Fibroblast of skin of right quadriceps (primary cell): ENCODE measurements around the gene FBXL7.
A peak's percentile ranks its signal among the peaks of the same experiment; 100 is the strongest.

Experiments used
- DNase-seq: peaks from one replicate; pipeline ENCODE4 v3.0.0-alpha.2; 2013

The FBXL7 gene

DNA sequence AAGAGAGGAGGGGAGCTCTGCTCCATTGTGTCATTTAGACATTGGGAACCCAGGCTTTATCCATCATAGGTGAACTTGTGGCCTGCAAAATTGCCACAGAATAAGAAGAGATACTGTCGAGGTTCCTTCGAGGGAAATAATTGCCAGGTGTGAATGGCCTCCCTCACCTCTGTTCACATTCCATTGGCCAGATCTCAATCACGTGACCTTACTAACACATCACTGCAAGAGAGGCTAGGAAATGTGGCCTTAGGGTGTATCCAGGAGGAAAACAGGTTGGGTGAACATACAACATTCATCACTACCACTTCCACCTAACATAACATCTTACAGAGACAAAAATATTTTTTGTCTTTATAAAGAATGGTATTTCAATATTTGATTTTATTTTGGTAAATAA, 182.1 kb downstream of the FBXL7 start:
- no peak for DNase-seq

DNA sequence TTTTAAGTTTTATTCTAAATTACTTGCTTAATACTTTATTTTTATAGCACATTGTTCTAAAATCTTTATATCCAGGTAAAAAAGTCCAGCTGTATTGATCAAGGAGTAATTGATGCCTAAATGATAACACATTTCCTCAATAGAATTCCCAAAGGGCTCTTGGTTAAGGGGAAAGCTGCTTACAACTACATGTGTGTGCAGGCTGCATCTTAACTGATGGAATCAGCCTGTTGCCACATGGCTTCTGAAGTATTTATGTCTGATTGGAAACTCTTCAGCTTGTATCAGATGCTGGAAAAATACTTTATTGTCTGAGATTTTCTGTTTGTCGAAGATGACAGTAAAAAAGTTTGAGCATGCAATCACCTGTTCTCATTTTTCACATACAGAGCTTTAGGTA, 182.6 kb downstream of the FBXL7 start:
- DNase-seq, result no peak

DNA sequence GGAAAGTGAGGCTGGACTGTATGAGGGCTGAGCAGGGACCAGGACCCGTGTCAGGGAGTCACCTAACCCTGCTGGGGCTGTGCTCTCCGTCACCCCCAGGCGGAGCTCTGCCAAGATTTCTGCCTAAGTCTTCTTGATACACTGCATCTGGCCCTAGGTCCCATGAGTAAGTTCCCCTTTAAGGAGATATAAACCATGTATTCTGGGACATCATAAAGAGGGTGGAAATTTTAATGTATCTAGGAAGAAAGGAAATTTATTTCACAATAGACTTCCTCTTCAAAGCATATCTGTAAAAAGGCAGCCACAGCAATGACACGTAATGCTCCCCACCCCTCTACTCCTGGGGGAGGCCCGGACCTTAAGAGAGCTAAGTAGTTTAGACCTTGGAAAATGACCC, 183.4 kb downstream of the FBXL7 start:
- no peak for DNase-seq

DNA sequence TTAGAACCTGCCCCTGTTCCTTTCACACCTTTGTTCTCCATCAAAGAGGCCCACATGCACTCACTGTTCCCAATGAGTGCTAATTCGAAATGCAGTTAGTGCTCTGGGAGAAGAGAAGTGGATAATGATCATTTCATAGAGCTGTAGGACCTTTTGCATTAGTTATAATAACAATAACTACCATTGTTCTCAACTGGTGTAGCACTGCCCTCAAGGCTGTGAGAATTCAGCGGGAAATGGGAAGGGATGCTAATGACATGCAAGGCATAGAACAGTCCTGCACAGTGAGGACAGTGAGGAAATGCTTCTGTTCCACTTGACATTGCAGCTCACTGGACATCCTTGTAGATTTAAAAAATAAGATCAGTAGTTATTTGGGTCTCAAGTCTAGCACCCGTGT, 187.4 kb downstream of the FBXL7 start:
- no peak for DNase-seq

DNA sequence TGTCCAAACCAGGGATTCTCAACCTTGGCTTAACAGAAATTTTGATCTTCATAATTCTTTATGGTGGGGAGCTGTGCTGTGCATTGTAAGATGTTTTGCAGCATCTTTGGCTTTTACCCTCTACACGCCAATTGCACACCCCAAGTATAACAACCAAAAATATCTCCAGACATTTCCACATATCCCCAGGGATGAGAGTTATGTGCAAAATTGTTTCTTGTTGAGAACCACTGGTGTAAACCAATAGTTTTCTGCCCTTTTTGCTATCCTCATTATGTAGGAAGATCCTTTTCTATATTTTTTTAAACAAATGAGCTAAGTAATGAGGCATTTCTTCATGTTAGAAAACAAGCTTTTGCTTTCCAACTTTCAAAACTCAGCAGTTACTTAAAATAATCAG, 189.9 kb downstream of the FBXL7 start:
- no peak for DNase-seq

DNA sequence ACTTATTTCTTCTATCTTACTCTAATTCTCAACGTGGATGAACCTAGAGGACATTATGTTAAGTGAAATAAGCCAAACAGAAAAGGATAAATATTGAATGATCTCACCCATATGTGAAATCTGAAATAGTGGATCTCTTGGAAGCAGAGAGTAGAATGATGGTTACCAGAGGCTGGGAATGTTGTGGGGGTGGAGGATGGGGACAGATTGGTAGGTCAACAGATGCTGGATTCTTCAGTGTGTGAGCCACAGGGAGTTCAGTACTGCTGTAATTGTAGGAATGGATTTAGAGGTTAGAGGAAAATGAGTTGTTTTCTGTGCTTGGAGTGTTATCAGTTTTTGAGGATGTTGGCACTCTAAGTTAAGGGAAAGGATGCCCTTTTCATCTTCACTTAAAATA, 190.6 kb downstream of the FBXL7 start:
- peak; percentile 66 for DNase-seq

DNA sequence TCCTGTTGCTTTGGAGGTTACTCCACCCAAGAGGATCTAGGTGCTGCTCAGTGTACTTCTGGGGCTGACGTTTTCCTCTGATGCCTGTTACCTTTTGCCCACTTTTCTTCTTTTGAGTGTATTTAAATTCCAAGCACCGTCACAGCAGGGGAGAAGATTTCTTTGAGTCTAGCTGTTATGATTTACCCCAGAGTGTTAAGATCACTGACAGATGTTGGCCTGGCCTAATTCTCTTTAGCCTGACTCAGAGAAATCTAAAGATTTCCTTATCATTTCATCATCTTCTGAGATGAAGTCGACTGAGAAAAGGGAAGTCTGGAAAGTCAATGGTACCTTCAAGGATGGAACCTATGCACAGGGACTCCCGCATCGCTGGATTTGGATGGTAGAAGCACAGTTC, 191.5 kb downstream of the FBXL7 start:
- peak; percentile 87 for DNase-seq

DNA sequence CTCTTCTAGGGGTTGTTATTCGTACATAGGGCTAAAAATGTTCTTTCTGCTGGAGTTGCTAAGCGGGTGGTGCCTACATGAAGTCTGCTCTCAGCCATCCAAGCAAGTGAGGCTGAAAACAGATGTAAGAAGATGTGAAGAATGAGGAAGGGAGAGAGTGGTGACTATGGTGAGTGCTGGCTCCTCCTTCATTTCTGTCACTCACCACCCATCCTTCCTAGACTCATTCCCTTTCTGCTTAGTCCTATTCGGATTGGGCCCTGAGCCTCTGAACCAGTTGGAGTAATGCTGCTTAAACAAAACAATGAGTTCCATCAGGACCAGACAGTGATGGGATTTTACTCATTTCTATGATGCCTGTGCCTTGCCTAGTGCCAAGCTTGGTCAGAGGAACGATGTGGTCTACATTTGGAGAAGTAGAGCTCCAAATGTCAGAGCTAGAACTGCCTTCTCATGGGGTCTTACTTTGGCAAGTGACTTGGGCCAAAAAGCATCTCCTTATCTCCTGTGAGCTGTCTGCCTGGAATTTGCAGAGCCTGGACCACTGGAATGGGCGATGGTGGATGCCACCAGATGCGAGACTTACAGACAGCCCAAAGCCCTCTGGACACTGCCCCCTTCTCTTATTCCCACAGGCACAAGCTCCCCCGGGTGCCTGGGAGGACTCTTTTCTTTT, 192.9 kb downstream of the FBXL7 start:
- peak; percentile 32 for DNase-seq

DNA sequence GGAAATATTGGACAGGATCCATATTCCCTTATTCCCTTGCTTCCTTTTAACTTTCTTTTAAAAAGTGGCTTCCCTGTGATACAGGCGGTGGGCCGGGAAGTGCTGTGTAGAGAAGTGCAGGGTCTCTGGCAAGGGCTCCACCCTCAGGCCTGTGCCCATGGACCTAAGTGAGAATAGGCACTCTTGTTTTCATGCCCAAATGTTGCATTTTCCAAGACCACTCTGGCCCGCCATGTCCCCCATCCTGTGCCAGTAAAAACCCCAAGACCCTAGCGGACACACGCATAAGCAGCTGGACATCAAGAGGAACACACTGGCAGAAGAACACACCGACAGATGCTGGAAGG, 193.4 kb downstream of the FBXL7 start:
- no peak for DNase-seq

DNA sequence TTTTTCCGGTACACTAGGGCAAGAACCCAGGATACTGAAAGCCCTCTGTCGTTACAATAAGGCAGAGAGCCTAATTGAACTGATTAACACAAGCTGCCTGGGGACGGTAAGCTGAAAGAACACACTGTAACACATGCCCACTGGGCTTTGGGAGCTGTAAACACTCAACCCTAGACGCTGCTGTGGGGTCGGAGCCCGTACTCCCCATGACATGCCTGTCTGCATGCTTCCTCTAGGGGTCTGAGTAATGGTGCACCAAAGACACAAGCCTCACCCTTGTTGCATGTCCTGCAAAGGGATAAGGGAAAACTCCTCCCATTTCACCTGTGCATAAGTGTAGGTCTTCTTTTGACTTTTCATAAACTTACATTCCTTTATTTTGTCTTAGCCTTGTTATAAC, 194.0 kb downstream of the FBXL7 start:
- DNase-seq, result no peak

DNA sequence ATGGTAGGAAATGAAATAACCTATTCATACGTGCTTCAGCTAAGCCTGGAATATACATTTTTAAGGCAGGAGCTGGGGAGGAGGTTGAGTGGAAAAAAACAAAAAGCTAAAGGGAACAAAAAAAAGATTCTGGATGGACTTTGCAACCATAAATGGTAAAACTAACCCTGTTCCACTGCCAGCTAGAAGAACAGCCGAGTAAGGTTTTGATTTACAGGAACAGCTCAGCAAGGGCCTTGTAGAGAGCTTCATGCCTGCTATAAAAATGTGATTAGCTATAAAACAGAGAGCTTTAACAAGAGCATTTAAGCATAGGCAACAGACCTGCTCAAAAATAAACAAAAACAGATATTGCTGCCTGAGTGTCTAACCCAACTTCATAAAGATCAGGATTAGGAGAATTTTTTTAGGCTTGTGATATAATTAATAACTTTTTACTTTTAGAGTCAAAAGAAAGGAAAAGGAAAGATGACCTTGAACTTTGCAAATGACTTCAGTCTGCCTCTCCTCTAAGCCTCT, 194.8 kb downstream of the FBXL7 start:
- DNase-seq, result peak; percentile 80

DNA sequence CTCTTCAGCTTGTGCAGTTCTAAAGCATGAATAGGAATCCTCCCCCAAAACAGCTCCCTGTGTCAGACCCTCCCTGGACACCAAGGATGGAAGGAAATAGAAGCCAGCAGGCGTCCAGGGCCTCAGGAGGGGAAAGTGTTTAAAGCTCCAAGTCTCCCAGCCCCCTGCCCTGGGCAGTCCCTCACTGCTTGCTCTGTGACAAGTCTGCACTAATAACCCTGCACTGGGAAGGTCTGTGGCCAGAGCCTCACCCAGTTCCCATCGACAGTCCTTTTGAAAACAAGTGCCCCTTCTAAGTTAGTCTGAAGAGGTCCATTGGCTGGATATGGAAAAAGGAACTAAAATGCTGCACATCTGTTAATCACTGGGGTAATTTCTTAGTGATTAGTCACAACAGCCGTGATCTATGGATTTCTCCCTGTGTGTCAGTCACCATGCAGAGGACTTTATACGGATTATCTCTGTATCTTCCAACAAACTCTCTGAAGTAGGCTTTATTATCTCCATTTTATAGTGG, 195.3 kb downstream of the FBXL7 start:
- peak; percentile 78 for DNase-seq

DNA sequence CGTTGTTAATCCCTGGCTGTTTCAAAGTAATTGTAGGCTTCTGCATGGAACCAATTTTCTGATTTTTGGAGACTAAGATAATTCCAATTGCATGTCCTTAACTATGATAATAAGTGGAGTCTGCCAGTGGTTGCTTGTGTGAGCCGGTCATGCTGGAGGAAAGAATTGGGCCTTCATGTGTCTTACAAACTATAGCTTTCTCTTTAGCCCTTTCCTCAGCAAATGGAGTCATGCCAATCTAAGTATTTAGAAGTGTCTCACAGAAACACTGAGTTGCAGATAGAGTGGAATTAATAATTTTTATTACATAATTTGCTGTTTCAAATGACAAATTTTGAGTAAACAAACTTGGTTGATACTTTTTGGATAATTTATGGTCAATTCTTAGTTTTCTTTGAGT, 200.4 kb downstream of the FBXL7 start:
- DNase-seq, result no peak

DNA sequence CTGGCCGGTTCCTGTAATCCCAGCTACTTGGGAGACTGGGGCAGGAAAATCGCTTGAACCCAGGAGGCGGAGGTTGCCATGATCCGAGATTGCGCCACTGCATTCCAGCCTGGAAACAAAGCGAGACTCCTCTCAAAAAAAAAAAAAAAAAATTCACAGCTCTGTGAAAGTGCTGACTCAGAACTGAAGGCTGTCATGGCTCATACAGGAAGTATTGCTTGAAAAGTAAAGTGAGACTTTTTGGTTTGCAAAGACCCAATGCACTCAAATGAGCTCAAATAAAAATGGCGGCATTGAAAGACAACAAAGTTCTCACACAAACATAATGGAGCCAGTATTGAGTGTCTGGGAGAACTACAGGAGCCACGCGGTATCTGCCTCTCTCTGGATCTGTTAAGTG, 202.1 kb downstream of the FBXL7 start:
- DNase-seq, result peak; percentile 79

DNA sequence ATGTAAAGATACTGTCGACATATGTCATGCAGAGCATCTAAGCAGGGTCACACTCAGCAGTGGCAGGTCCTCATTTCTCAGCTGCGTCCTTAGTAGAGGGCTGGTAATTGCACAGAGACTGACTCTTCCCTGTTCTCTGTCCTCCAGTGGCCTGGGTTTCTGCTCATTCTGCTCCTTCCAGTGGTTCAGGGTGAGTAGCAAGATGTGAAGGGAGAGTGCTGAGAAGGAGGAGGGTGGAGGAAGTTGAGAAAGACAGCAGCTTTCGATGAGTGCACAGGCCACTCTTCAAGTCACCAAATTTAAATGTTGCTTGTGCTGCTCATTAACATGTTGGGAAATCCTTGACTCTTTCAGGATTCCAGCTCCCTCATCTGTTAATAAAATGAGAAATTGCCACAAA, 203.9 kb downstream of the FBXL7 start:
- DNase-seq, result peak; percentile 58

DNA sequence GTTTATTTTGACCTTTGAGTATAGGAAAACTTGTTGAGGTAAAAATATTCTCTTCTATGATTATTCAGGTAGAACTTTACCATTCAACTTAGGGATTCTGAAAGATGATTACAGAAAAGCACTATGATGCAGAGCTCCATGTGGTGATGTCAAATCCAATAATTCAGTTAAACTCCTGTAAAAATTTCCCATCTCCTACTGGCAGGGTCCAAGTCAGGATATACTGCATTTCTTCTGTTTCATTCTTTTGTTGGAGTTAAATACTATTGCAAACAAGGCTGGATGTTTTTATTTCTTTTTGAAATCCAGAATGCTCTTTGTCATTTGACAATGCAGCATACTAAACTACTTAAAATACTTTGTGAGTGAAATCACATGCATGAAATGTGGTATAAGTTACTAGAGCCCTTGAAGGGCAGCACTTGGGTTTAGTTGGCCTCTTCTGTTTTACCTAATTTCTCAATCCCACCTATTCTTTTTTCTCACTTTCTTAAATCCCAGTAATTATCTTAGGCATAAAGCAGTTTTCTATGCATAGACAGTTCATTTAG, 204.5 kb downstream of the FBXL7 start:
- peak; percentile 70 for DNase-seq

DNA sequence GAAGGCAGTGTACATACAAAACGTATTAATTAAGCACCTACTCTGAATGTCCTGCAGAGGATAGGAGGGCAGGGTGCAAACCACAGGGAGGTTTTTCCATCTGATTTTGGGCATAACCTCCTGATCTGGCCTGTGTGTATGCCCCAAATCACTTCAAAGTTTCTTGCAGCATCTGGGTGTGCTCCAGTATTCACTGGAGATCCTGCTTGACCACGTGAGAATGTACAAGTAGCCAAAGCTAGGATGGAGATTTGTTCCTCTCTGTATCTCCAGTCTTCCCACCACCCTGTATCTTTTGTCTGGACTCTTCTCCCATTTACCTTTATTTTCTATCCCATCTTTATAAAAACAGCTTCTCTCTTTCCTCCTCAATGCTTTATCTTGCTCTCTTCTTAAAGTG, 207.7 kb downstream of the FBXL7 start:
- no peak for DNase-seq

DNA sequence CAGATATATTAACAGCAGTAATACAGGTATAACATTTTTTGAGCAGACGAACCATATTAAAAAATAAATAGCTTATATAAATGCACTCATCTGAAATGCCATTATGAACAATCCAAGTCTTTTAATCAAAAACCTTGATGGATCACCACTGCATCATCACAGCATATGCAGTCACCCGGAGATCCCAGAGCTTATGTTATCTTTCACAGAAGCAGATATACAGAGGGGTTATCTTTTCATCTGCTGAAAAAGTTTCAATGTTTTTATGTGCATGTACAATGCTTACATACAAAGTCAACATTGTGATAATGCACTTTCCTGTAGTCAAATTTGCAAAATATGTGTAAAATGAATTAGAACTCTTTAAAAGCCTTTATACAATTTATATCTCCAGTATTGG, 211.9 kb downstream of the FBXL7 start:
- no peak for DNase-seq

DNA sequence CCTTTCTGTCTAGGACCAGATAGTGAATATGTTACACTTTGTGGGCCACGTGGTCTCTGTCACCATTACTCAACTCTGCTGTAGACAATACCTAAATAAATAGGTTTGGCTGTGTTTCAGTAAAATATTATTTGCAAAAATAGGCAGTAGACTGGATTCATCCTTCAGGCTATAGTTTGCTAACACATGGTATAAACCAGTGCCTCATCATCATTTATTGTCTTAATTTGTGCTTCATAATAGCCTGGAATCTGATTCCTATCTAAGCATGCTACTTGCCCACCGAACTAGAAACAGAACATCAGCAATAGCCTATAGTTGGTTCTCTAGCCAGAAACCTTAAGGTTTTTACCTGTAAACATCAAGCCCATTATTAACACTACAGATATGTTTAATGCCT, 215.6 kb downstream of the FBXL7 start:
- DNase-seq, result no peak

DNA sequence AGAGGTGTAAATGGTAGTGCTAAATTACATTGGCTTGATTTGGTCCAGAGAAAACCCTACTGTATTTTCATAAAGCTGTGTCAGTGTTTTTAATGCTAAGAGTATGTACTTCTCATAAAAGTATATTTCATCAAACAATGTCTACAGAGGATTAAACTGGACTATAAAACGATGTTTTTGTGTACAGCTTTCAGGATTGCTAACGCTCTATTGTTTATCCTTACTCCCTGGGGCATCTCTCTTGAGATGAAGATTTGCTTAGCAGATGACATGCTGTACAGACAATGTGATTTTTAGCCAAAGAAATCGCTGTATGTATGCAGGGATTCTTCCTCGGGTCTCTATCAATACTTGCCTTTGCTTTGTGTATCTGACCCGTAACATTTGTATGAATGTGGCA, 216.0 kb downstream of the FBXL7 start:
- no peak for DNase-seq

DNA sequence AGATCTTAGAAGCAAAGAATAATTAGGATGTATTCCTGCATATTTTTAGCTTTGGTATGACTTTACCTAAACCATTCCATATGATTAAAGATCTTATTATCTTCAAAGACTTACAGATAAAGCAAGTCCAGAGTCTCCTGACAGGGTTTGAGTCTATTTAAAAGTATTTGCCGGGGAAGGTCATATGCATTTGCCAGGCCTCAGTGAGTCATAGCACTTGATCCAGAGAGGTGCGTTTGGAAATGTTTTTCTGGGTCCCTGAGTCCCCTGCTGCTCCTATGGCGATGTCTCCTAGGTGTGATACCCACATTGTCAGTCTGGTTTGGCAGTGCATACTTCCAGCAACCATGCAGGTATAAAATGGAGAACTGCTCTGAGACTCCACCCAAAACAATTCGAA, 217.0 kb downstream of the FBXL7 start:
- DNase-seq, result no peak

DNA sequence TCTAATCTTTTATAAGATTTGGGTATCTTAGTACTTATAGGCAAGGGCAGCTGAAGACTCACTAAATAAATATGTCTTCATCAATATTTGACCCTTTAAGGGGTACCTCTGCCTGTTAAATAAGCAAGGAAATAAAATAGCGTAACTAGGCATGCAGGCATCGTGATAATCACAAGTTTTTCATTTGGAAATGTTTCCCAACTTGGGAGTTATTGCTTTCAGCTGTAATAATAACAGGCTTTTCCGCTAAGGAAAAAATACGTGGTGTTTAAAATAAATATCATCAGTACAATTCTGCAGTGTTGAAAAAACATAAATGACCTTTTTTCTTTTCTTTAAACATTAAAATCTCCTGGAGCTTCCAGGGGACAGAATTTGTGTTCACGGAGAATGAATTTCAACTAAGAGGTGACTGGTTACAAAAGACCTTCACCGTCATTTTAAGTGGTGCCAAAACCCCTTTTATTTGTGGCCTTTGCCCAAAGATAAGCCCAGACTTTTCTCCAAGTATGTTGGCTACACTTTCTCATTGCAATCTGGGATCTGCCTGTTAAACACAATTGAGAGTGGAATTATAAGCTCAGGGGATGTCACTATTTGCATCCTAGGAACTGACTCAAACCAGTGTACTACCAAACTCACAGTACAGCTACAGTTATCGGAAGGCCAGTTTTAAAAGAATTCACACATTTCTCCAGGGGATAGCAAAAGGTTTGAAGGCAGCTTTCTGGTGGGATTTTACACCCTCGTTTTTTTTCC, 218.6 kb downstream of the FBXL7 start:
- no peak for DNase-seq

DNA sequence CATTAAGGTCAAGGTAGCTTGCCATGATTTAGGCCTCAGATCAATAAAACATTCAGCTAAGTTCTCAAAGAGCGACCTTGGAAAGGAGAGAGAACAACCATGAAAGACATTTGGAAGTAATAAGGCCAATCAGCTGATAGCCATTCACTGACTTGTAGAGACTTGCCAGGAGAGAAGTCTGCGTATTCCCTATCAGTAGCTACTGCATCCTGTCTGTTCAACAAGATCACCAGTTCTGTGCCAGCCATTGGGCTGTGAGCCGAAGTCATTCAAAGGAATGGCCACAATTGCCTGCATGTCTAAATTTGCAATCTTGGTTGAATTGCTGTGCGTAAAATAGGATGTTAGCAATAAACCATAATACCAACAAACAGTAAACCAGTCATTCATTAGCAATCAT, 219.8 kb downstream of the FBXL7 start:
- no peak for DNase-seq

DNA sequence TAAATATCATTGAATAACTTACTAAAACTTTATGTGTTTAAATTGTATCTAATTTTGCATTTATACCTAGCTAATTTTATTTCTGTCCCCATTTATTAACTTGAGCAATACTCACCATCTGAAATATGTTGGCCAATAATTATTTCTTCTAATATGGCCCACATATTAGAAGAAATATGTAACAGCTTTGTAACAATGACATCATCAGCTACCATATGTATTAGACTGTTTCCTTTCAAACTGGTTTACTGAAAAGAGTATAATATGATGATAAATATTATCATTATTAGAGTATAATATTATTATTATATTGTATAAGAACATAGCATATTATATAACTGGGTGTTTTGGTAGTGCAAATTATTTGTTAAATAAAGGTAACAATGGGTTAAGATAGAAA, 220.5 kb downstream of the FBXL7 start:
- no peak for DNase-seq
